Right ventricle myocardium inferior (tissue), 1 donor: Measurements from ENCODE around the gene RIC3. TPM values are rescaled to one million over a fixed set of nuclear protein-coding genes. Genes with fewer than 3 reads are reported as not detected.
"Not testable (repeated sequence)": the region's sequence is repeated elsewhere in the genome, so short reads cannot be mapped to it uniquely, and the experiment has no call there.

Source experiments
- ATAC-seq: fragments of 200-7000 bp; cut with Tn5 transposase; one replicate; pipeline ENCODE4 v1.9.1; 2020; ENCODE audit warnings: mild to moderate bottlenecking, moderate library complexity
- DNase-seq: peaks from one replicate; pipeline ENCODE4 v3.0.0; 2021; ENCODE audit errors: missing footprints
- intact Hi-C: fragments of 100-400 bp; cut with DNase I; formaldehyde crosslinking; loops from one replicate; pipeline ENCODE4 v1.11.0; 2022
- total RNA-seq: library from RNA; stranded (reverse); fragmentation: NEBNext Ultra II Directional; extraction: Animal tissue kit (Norgen Biotek cat#: 25700); gene quantifications from one replicate; pipeline ENCODE4 v1.2.1, GENCODE V29; 2021
- donor health status: DM: no; HTN: yes; CAD: no; lungs with severe emphysema.

The RIC3 gene
- total RNA-seq, 1 donor from 2014 or later: 11.7 TPM

- intact Hi-C loops: loop anchor here (2.0 kb wide), 1 partner anchor 70 kb away; the partner anchor contains the start of gene LMO1
- DNase-seq: no peak
These were observed 24.0 kb upstream of the RIC3 start for GRCh38 chr11:8192896-8193209.

GRCh38 chr11:8192016-8192895 lies 23.4 kb upstream of the RIC3 start:
- peak; percentile 74 for ATAC-seq
- intact Hi-C loops: loop anchor here (2.0 kb wide), 1 partner anchor 71 kb away; the partner anchor contains the start of gene LMO1

More at GRCh38 chr11:8192896-8193209, 24.0 kb upstream of the RIC3 start:
- peak; percentile 29 for ATAC-seq

GRCh38 chr11:8190431-8190830 lies 21.6 kb upstream of the RIC3 start:
- DNase-seq: no peak
- no peak for ATAC-seq
- intact Hi-C loops: no loop called here

More at GRCh38 chr11:8192016-8192895, 23.4 kb upstream of the RIC3 start:
- no peak for DNase-seq

- DNase-seq (no peak), ATAC-seq (no peak)
- intact Hi-C loops: no loop called here
These were observed 17.6 kb upstream of the RIC3 start for GRCh38 chr11:8186429-8186828.

GRCh38 chr11:8183111-8183510 lies 14.3 kb upstream of the RIC3 start:
- intact Hi-C loops: no loop called here
- DNase-seq: no peak
- no peak for ATAC-seq

- intact Hi-C loops: no loop called here
- ATAC-seq (no peak), DNase-seq (no peak)
These were observed 11.6 kb upstream of the RIC3 start for GRCh38 chr11:8180469-8180868.

- no peak for DNase-seq
- no peak for ATAC-seq
- intact Hi-C loops: no loop called here
These were observed 9.5 kb upstream of the RIC3 start for GRCh38 chr11:8178297-8178696.

- intact Hi-C loops: no loop called here
- ATAC-seq (no peak), DNase-seq (no peak)
These were observed 8.3 kb upstream of the RIC3 start for GRCh38 chr11:8177136-8177535.

GRCh38 chr11:8167796-8168195 lies 1.0 kb downstream of the RIC3 start:
- ATAC-seq: no peak
- no peak for DNase-seq
- intact Hi-C loops: no loop called here

DNA sequence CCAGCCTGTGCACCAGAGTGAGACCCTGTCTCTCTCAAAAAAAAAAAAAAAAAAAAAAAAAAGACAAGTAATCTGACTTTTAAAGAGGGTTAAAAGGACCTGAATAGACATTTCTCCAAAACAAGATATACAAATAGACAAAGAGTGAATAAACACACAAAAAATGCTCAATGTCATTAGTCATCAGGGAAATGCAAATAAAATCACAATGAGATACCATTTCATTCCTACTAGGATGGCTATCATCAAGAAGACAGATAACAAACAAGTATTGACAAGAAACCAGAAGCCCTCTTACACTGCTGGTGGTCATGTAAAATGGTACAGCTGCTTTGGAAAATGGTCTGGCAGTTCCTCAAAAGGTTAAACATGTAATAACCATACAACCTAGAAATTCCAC lies 4.1 kb downstream of the RIC3 start:
- DNase-seq: no peak
- no peak for ATAC-seq
- intact Hi-C loops: no loop called here

DNA sequence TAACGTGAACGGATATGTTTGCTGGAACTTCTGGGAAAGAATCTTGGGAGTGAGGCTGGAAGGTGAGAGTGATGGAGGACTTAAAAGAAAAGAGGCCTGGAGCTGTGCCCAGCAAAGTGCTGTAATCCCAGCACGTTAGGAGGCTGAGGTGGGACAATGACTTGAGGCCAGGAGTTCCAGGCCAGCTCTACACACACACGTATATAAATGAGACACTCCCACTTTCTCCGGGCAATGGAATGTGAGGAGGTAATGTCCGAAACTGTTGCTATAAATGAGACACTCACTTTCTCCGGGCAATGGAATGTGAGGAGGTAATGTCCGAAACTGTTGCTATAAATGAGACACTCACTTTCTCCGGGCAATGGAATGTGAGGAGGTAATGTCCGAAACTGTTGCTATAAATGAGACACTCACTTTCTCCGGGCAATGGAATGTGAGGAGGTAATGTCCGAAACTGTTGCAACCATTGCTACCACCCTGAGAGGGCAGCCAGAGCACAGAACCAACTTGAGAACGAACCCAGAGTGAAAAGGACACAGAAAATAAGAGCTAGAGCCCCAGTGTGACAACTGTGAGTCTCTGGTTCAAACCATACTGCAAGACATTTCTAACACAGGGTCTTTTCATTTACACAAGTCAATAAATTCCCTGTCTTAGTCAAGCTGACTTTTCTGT lies 7.1 kb downstream of the RIC3 start:
- DNase-seq, ATAC-seq, intact Hi-C loops: not testable (repeated sequence)

DNA sequence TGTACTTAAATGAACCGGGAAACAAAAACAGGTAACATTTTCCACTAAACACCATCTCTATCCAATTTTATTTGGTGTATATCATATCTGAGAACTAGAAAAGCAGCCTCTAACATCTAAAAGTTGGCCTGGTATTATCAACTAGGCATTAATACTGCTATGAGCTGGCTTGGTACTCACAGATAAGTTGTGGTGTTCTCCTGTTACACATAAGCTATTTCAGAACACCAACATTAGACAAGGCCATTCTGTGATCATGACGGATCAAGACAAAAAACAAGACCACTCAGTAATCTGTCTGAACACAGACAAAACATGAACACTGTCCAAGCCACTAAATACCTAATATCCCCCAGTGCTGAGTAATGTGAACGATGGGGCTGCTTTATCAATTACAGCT lies 11.9 kb downstream of the RIC3 start:
- ATAC-seq (no peak), DNase-seq (no peak)
- intact Hi-C loops: no loop called here

GRCh38 chr11:8149726-8150125 lies 19.1 kb downstream of the RIC3 start:
- DNase-seq (no peak), ATAC-seq (no peak)
- intact Hi-C loops: no loop called here

- ATAC-seq: no peak
- intact Hi-C loops: no loop called here
- DNase-seq: no peak
These were observed 30.3 kb downstream of the RIC3 start for GRCh38 chr11:8138526-8138925.

GRCh38 chr11:8127447-8127846 lies 41.4 kb downstream of the RIC3 start:
- DNase-seq (no peak), ATAC-seq (no peak)
- intact Hi-C loops: no loop called here

- DNase-seq: no peak
- no peak for ATAC-seq
- intact Hi-C loops: no loop called here
These were observed 42.1 kb downstream of the RIC3 start for GRCh38 chr11:8126649-8127289.

GRCh38 chr11:8122173-8122764 lies 46.6 kb downstream of the RIC3 start:
- intact Hi-C loops: no loop called here
- DNase-seq (no peak), ATAC-seq (no peak)

DNA sequence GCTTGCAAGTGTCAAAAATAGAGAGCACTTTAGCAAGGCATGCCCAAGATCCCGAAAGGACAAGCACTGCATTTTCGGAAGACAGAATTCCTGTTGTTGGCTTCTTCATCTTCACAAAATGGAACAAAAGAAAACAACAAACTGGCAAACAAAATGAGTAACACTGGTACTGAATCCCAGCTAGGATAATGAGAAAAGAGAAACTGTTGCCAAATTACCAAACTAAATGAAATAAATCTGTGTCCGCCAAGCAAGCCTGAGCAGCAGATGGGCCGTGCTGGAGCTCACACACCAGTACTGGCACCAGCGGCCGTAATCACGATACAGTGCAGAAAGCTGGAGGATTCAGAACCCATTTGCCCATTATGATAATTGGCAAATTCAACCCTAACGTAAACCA lies 57.2 kb downstream of the RIC3 start:
- ATAC-seq (no peak), DNase-seq (no peak)
- intact Hi-C loops: no loop called here

DNA sequence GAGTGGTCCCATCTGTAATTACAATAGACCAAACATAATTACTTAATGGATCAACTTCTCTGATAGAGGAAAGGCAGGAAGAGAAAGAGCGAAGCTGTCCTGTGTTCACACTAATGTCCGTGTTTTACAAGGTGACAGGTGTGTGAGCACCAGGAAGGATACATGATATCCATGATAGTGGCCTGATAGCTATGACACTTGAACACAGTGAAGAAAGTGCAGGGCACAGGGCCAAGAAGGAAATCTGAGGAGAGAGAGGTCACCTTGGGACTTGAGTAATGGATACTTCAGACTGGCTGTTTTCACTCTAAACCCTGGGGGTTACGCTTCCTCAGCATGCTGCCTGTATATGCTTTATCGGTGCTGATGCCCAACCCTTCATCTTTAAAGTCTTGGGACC lies 58.4 kb downstream of the RIC3 start:
- intact Hi-C loops: no loop called here
- ATAC-seq: no peak
- DNase-seq: no peak
